ENCODE data around the gene UBQLN2. TPM values are rescaled to one million over a fixed set of nuclear protein-coding genes. Genes with fewer than 3 reads are reported as not detected.

The UBQLN2 gene
- total RNA-seq, result 37.6 TPM

DNA sequence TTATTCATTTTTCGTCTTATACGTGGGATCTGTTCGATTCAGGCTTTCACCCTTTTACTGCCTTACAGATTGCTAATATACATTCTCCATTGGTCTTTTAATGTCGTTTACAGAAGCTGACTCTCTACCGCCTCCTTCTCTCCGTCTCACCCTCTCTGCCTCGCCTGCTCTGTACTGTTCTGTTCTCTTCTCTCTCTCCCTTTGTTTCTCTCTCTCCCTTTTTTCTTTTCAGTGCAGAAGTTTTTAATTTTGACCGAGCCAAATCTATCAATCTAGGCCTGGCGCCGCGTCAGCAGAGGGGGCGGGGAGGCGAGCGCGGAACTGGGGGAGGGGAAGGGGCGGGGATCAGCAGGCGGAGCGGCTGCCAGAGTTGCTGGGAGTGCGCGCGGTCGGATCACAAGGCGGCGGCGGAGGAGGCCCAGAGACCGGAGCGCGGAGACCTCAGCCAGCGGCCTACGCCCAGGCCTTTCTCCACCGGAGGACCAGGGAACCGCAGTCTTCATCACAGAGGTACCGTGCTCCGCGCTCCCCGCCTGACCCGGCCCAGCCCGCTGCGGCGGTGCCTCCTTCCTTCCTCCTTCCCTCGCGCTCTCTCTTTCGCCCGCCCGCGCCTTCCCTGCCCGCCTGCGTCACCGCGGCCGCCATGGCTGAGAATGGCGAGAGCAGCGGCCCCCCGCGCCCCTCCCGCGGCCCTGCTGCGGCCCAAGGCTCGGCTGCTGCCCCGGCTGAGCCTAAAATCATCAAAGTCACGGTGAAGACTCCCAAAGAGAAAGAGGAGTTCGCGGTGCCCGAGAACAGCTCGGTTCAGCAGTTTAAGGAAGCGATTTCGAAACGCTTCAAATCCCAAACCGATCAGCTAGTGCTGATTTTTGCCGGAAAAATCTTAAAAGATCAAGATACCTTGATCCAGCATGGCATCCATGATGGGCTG is at the start of gene UBQLN2:
Gene UBQLN2, plus strand, starts transcription at position 397 of the 931 bp plus-strand sequence. Its CDS starts 247 bp downstream, at position 644.

Other genes with a start within 250 kb of the UBQLN2 start
- 25.8 TPM for gene NBDY, start 165.6 kb downstream of the UBQLN2 start, total RNA-seq

Measured in diencephalon (tissue), 1 donor.